ENCODE measurements around the gene USP2.

The USP2 gene

GRCh38 chr11:119363081-119363850 lies 18.2 kb downstream of the USP2 start:
- no peak for DNase-seq (ENCODE audit: low read depth)
- no peak overlapping the region for H3K4me3 ChIP-seq (ENCODE audit: low read depth, low read length)
- no peak for TF ChIP-seq CTCF (IDR thresholded peaks at IDR 0.05; ENCODE audit: low read depth, low read length, missing control alignments)

- no peak for DNase-seq (ENCODE audit: low read depth)
- TF ChIP-seq CTCF (IDR thresholded peaks at IDR 0.05; ENCODE audit: low read depth, low read length, missing control alignments): no peak
- H3K4me3 ChIP-seq (ENCODE audit: low read depth, low read length): no peak overlapping the region
Measured at GRCh38 chr11:119362741-119363080, 18.8 kb downstream of the USP2 start.

GRCh38 chr11:119361941-119362725 lies 19.4 kb downstream of the USP2 start:
- DNase-seq (ENCODE audit: low read depth): no peak
- no peak overlapping the region for H3K4me3 ChIP-seq (ENCODE audit: low read depth, low read length)
- no peak for TF ChIP-seq CTCF (IDR thresholded peaks at IDR 0.05; ENCODE audit: low read depth, low read length, missing control alignments)

GRCh38 chr11:119361056-119361787 lies 20.3 kb downstream of the USP2 start:
- H3K4me3 ChIP-seq (ENCODE audit: low read depth, low read length): no peak overlapping the region
- DNase-seq (ENCODE audit: low read depth): no peak
- no peak for TF ChIP-seq CTCF (IDR thresholded peaks at IDR 0.05; ENCODE audit: low read depth, low read length, missing control alignments)

GRCh38 chr11:119359365-119360214 lies 21.9 kb downstream of the USP2 start:
- H3K4me3 ChIP-seq (ENCODE audit: low read depth, low read length): no peak overlapping the region
- TF ChIP-seq CTCF (IDR thresholded peaks at IDR 0.05; ENCODE audit: low read depth, low read length, missing control alignments): no peak
- DNase-seq (ENCODE audit: low read depth): no peak

GRCh38 chr11:119357074-119357473 lies 24.4 kb downstream of the USP2 start:
- no peak overlapping the region for H3K4me3 ChIP-seq (ENCODE audit: low read depth, low read length)
- no peak for DNase-seq (ENCODE audit: low read depth)
- no peak for TF ChIP-seq CTCF (IDR thresholded peaks at IDR 0.05; ENCODE audit: low read depth, low read length, missing control alignments)
